Measurements from ENCODE around the gene TNRC6C.
A peak's percentile ranks its signal among the peaks of the same experiment; 100 is the strongest.

TNRC6C gene, protein sequence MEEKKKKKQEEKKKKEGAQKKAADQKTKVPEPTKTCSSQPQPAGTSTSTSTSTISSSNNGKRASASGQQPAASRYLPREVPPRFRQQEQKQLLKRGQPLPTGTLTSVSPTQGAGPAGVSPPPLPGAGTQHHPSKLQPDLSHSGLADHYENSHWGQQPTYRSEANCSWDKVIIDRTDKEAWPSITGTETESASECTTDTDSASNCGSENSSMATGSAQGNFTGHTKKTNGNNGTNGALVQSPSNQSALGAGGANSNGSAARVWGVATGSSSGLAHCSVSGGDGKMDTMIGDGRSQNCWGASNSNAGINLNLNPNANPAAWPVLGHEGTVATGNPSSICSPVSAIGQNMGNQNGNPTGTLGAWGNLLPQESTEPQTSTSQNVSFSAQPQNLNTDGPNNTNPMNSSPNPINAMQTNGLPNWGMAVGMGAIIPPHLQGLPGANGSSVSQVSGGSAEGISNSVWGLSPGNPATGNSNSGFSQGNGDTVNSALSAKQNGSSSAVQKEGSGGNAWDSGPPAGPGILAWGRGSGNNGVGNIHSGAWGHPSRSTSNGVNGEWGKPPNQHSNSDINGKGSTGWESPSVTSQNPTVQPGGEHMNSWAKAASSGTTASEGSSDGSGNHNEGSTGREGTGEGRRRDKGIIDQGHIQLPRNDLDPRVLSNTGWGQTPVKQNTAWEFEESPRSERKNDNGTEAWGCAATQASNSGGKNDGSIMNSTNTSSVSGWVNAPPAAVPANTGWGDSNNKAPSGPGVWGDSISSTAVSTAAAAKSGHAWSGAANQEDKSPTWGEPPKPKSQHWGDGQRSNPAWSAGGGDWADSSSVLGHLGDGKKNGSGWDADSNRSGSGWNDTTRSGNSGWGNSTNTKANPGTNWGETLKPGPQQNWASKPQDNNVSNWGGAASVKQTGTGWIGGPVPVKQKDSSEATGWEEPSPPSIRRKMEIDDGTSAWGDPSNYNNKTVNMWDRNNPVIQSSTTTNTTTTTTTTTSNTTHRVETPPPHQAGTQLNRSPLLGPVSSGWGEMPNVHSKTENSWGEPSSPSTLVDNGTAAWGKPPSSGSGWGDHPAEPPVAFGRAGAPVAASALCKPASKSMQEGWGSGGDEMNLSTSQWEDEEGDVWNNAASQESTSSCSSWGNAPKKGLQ (N-terminal part only)

DNA sequence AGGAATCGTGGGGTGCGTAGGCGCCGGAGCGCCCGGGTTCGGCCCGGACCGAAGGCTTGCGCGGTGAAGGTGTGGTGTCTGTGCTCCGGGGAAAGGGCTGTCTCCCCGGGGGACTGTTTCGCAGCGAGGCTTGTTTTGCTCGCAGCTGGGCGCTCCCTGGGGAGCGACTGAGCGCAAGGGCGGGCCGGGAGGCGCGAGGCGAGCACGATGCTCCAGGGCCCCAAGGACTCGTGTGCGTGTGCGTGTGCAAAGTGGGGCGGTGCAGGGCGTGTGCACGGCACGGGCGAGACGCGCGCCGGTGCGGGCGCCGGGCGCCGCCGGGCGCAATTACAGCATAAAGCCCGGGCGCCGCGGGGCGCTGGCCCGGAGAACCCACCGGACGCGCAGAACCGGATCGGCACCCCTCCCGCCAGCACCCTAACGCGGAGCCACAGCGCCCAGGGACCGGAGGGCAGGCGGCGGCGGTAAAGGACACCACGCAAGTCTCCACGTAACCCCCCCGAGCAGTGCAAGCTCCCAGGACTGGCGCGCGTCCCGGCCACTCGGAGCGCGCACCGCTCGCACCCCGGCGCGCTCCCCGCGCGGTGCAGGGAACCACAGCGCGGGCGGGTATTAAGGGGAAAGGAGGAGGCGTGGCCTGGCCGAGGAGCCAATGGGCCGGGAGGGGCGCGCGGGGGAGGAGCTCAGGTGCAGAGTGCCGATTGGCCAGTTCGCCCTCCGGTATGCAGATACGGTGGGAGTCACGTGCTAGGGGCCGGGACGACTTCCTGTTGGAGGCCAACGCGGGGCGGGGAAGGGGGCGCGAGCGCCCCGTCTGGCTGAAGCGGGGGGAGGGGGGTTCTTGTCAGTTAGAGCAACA lies at the start of gene TNRC6C:
TNRC6C (plus strand) TSS at position 847 of the 859 bp plus-strand sequence. CDS start 45,504 bp downstream, outside the sequence.
- peak; percentile 99 for DNase-seq (ENCODE audit: low read depth)

DNA sequence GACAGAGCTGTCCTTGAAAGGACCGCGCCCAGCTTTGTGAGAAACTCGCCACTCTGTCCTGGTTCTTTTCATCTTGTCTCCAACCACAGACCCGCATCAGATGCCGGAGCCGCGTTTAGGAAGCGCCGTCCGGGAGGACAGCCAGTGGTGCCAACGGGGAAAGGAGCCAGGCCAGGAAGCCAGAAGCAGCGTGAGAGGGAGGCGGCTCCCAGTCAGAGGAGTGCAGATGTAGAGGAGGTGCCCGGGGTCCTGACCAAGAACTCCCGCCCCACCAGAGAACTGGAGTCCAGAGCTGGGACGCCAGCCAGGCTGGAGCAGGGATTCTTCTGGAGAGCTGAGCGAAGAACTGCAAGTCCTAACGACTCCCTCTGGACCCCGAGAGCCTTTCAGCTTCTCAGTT lies 49.3 kb upstream of the TNRC6C start:
- DNase-seq (ENCODE audit: low read depth), result no peak

DNA sequence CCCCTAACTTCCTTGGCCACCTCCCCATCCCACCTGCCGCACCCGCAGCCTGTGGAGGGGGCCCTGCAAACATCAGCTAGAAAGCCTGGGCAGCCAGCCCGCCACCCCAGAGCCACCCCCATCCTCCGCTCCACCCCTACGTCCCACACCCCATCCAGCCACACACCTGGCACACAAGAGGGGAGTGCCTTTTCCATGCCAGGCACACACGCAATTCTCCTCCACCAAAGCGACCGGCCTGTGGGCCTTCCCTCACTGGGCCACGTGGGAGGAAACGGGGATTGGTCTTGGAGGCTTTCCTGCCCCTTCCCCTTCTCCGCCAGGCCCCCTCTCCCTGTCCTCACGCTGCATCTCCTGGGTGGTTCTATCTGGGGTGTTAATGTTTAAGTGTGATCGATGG lies 48.7 kb upstream of the TNRC6C start:
- DNase-seq (ENCODE audit: low read depth), result no peak

DNA sequence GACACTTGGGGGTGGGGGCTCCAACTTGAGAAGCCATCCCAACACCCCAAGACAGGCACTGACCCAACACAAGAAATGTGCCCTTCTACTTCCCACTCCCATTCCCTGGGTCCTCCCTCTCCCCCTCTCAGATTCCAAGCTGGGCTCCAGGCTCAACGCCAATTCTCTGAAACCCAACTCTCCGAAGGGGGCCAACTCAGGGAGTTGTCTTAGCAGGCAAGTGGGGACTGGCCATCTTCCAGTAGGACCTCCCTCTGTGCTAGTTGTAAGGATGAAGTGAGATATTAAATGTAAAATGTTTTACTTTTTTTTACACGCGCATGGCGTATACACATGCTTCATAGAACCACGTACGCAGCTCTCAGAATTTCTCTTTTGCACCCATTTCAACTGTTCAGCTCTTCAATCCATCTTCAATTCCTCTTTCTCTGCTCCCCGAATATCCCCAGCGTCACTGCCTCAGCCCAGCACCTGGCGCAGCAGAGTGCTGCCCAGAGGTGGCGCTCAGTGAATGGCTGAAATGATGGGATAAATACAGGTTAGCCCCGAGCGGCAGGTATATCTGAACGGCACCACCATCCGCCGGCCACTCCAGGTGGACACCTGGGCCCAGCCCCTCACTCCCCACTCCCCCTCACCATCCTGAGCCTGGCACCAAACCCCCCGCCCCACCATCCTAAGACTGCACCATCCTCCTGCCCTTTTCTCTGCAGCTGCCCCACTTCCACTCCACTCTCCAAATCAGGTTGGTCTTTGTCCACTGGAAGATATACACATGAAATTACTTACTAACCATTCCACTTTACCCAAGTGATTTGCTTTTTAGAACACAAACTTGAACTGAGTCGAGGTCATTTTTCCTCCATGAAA lies 43.9 kb upstream of the TNRC6C start:
- DNase-seq (ENCODE audit: low read depth), result no peak

DNA sequence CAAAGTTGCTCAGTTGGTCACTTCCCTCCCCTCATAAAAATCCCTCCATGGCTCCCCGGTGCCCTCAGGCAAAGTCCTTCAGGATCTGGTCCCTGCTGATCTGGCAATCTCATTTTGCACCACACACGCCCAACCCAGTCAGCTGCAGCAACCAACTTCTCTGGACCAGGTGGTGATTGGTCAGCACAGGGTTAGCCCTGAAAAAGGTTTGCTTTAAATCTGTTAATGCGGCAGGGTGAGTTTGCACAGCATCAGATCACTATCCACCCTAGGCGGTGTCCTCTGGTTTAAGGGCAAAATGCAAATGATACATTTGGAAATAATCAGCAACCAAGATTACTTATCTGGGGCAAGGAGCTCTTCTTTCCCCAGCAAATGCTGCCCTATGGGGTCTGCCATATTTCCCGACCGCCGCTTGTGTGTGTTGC lies 42.9 kb upstream of the TNRC6C start:
- no peak for DNase-seq (ENCODE audit: low read depth)

DNA sequence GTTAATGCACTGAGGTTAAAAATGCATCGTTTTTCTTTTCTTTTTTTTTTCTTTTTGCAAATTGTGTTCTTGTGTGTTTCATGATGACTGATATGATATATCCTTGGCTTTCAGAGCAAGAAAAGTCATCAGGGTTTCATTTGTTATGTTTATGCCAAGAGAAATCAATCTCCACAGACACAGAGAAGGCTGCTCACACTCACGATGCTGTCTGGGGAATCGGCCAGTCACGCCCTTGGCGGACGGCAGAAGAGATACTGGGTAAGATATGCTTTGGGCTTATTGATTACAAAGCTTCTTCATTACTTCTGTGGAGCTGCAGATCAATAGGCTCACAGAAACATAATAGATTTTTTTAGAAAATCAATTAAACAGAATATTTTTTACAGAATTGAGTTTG lies 42.2 kb upstream of the TNRC6C start:
- no peak for DNase-seq (ENCODE audit: low read depth)

DNA sequence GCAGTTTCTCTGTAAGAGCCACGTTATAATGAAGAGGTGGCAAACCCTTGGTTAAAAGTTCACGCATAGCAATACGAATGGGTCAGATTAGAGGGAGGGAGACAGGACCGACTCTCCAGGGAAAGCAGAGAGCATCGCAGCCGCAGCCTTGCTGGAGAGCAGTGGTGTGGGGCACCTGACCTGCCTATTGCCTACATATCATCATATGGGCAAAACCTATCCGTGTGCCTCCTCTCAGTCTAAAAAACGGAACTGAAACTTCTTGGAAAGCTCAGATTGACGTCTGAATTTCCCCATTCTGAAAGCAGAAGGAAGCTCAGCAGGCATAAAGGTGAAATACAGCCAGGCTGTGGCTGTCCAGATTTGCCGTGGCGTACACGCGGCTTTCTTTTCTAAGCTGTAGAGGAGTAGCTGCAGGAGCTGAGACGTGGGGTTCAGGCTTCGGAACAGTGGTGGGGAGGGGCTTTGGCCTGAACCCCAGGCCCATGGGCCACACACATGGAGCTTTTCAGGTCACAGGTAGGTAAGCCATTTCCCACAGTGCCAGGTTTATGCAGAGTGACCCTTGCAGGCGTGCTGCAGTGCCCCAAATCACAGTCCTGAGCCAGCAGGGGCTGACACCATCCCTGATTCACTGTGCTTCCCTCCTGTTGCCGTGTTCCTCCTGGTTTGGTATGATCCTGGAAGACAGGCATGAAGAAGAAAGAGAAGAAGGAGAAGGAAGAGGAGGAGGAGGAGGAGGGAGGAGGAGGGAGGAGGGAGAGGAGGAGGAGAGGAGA lies 41.6 kb upstream of the TNRC6C start:
- no peak for DNase-seq (ENCODE audit: low read depth)

DNA sequence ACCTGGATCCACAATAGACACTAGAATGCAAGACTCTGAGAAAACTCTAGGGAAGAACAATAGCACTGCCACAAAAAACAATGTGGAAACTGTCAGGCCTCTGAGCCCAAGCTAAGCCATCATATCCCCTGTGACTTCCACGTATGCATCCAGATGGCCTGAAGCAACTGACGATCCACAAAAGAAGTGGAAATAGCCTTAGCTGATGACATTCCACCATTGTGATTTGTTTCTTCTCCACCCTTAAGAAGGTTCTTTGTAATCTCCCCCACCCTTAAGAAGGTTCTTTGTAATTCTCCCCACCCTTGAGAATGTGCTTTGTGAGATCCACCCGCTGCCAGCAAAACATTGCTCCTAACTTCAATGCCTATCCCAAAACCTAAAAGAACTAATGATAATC lies 39.2 kb upstream of the TNRC6C start:
- DNase-seq (ENCODE audit: low read depth), result no peak

DNA sequence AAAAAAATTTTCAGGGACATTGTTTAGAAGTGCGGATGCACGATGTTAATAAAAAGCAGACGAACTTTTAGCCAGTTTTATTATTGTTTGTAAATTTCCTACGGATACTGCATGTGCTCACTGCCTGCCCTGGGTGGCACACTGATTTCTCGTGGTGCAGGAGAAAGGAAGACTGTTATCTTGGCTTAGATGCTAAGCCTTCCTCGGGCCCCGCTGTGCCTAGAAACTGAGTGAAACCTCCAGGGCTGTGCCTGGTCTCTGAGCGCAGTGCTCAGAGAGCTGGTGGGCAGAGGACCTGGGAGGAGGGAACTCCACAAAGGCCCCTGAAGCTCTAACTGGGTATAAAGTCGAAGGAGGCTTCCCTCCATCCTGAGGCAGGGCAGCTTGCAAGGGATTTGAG lies 35.4 kb upstream of the TNRC6C start:
- no peak for DNase-seq (ENCODE audit: low read depth)

DNA sequence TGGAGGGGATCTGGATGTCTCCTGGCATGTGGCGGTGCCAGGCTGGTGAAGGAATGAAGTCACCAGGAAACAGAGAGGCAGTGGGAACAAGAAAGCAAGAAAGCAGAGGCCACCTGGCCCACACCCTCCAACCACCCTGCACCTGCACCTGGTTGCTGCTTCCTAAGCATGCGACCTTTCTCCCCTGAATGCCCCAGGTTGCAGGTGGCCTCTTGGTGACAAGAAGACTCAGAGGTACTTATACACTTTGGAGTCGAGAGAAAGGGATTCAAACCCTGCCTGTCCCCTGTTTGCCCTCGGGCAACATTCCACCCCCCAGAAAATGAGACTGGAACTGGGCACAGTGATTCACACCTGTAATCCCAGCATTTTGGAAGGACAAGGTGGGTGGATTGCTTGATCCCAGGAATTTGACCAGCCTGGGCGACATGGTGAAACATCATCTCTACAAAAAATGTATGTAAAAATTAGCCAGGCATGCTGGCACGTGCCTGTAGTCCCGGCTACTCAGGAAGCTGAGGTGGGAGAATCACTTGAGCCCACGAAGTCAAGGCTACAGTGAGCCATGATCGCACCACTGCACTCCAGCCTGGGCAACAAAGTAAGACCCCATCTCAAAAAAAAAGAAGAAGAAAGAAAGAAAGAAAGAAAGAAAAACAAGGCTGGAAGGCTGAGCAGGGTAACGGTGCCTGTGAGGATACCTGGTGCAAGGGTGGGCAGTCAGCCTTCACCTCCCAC lies 34.6 kb upstream of the TNRC6C start:
- no peak for DNase-seq (ENCODE audit: low read depth)

DNA sequence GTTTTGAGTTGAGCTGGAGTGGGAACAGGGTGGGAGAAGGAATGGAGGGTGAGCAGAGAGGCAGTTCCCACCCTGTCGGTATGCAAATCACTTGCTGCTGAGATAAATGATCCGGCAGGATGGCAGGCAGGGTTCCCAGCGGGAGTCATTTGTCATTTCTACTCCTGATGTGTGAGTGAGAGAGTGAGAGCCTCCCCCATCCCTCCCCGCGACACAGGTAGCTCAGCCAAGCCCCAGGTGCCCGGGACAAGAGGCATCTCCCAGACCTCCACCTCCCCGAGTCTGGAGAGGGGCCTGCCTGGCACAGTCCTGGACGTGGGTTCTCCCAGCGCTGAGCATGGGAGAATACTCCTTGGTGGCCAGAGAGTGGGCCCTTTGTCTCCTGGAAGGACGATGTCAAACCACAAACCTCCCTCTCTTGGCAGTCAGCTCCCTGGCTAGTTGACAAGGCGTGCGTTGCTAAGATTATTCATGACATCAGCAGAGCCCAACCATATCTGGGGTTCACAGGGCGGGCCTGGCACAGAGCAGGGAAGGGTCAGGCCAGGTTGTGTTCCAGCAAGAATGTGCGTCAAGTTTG lies 33.7 kb upstream of the TNRC6C start:
- DNase-seq (ENCODE audit: low read depth), result no peak

DNA sequence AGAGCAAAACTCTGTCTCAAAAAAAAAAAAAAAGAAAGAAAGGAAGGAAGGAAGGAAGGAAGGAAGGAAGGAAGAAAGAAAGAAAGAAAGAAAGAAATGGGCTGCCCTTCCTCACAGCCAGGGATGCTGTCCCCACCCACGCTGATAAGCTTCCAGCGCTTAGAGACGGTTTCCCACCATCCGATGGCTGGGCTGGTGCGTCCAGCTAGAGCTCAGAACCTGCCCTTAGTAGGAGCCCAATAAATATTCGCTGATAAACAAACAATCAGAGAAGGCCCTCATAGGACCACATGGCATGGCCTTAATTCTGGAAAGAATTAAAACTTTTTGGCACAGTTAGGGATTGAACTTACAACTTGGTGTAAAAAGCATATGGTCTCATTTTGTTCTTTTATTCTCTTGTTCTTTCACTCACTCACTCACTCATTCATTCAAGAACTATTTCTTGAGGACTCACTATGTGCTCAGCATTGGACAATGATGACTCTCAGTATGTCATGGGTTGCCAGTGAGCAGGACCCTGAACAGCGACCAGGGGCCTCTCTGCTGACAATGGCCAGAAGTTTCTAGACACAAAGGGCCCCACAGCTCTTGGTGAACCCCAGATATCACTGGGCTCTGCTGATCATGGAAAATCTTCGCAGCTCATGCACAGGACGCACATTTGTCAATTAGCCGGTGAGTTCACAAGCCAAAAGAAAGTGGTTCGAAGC lies 32.5 kb upstream of the TNRC6C start:
- DNase-seq (ENCODE audit: low read depth), result no peak

DNA sequence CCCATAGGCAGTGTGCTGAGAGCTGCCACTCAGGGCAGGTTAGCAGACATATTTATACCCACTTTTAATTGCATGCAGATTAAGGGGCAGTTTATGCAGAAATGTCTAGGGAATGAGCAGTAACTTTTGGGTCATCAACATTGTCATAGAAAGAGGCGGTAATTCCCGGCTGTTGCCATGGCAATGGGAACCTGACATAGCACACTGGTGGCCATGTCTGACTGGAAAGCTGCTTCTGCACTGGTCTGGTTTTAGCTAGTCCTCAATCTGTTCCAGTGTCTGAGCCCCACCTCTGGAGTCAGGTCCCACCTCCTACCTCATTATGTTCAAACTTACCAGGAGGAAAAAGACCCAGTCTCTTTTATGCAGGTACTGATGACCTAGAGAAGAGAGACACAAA lies 31.5 kb upstream of the TNRC6C start:
- DNase-seq (ENCODE audit: low read depth), result no peak

DNA sequence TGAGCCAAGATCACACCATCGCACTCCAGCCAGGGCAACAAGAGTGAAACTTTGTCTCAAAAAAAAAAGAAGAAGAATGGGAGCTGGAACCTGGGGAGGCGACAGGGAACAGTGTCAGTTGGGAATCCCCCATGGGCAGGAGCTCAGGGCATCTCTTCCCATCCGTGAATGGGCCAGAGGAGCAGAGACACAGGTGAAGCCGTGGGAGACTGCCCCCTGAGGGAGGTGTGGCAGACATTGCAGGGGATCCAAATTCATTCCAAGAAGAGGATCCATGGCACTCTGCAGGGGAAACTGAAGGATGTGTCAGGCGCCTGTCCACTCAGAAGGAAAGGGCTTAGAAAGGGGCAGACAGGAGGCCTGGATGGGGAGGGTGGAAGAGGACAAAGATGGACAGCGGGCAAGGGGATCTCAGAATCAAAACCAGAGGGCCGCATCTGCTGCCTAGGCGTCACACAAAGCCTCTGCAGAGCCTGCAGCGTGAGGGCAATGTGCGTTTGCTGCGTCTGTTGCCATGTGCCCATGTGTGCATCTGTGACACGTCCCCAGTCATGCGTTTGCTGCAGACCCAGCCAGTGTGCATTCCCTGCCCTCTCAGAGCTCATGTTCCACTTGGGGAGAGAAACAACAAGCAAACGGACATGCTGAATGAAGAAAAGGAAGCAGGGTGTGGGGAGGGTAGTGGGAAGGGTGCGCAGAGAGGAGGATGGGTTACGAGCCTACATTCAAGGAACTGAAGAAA lies 30.6 kb upstream of the TNRC6C start:
- DNase-seq (ENCODE audit: low read depth), result no peak

DNA sequence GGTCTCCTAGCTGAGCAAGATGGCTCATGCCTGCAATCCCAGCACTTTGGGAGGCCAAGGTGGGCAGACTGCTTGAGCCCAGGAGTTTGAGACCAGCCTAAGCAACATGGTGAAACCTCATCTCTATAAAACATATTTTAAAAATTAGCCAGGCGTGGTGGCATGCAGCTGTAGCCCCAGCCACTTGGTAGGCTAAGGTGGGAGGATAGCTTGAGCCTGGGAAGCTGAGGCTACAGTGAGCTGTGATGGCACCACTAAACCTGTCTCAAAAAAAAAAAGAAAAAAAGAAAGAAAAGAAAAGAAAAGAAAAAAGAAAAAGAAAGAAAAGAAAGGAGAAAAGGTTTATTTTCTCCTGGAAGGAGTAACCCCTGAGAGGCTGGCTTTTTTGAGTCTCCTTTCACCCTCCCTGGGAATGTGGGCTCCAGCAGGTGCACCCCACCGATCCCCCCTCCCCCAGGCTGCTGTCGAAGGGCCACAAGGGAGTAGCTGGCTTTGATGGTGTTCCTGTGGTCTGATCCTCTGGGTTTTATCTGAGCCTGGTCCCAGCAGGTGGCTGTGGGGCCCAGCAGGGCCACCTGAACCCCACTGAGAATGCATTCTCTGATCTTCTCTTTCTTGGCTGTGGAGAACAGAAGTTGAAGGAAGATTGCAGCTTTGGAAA lies 29.9 kb upstream of the TNRC6C start:
- DNase-seq (ENCODE audit: low read depth), result no peak

DNA sequence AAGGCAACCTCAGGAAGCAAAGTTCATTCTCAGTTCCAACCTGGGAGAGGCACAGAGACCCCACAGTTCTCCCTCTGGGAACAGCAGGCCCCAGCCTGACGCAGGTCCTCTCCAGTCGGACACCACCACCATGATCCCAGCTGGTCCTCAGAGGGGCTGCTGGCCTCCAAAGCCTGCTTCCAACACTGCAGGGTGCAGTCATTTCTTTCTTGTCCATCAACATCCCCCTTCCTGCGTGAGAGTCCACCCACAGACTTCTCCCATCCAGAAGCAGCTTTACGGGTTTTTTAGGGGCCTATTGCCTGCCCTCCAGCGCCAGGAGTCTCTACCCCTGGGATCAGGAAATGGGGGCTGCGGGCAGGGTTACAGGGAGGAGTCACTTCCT lies 29.3 kb upstream of the TNRC6C start:
- no peak for DNase-seq (ENCODE audit: low read depth)

DNA sequence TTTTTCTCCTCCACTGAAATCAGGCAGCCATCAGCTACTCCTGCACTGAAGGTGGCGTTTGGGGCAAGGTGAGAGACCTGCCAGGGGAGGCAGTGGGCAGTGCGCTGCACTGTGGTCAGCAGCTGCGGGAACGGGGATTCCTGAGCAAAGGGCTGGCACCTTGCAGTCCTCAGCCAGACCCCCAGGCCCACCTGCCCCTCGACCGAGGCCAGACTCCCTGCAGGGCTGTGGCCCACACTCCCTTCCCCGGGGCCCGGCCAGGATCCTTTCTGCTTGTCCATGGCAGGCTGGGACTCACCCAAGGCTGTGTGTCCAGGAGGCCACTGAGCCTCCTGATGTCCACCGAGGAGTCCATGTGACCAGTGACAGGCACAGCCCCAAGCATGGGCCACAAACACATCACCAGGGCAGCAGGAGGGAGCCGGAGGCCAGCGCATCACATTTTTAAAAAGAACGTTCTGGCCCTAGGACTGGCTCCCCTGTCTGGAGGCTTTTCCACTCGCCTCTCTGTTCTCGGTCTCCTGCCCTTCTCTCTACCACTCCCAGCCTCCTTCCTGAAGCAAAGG lies 28.5 kb upstream of the TNRC6C start:
- no peak for DNase-seq (ENCODE audit: low read depth)
